ENCODE measurements around the gene CDHR5. TPM values are rescaled to one million over a fixed set of nuclear protein-coding genes. Genes with fewer than 3 reads are reported as not detected.

Gene CDHR5
- total and polyA plus RNA-seq, 9 of the 15 experiments (the other 6 are each of a cell fraction or from before 2014, with no cell fraction given): 0.16 TPM; not detected in 8

- H3K79me2 ChIP-seq (ENCODE audit: control insufficient read depth, insufficient read depth, low read length): peaks cover 2% of the 10 kb centered on the region; the same call in 1 of the 3 replicates
- H3K9me3 ChIP-seq (replicated peaks; ENCODE audit: control insufficient read depth, insufficient read depth, low read depth, low read length): peaks cover 2% of the 10 kb centered on the region; the same call in 1 of the 2 replicates
- H3K36me3 ChIP-seq (ENCODE audit: control insufficient read depth, insufficient read depth, low read length): peaks cover 49% of the 10 kb centered on the region; the same call in 2 of the 3 replicates
- WGBS (ENCODE audit: insufficient coverage, low coverage, missing lambda C conversion rate): 96% methylated on average over 21 of the region's 28 CpGs
- H3K4me3 ChIP-seq: no peak overlapping the region
- no peak overlapping the region for H3K4me2 ChIP-seq (ENCODE audit: insufficient read depth, low read length)
- peaks cover 0 to 27% of the 10 kb centered on the region in 2 experiments; a peak in 2 of 5 replicates for H3K4me1 ChIP-seq (replicated peaks in 1 of 2; ENCODE audit: control insufficient read depth in 2 of 2, insufficient read depth in 2 of 2, low read length in 2 of 2)
- in situ Hi-C loops (cut with MboI) (no loop called here), intact Hi-C loops (cut with micrococcal nuclease) (no loop called here)
- no peak for DNase-seq (ENCODE audit: extremely low read depth in 1 of 4, low spot score in 3 of 4)
- no peak overlapping the region for H3K27ac ChIP-seq (ENCODE audit: extremely low read depth, low read depth, low read length)
- H3K9me1 ChIP-seq (ENCODE audit: control insufficient read depth, insufficient read depth, low read length): no peaks in the 10 kb centered on the region
- FAIRE-seq: no peak
- no peak overlapping the region for H2AFZ ChIP-seq (ENCODE audit: low read depth, low read length)
- H4K20me1 ChIP-seq (replicated peaks; ENCODE audit: control insufficient read depth, insufficient read depth, low read length): no peaks in the 10 kb centered on the region
- H3K27me3 ChIP-seq (ENCODE audit: control insufficient read depth in 2 of 2, insufficient read depth in 2 of 2, low read length in 2 of 2): no peaks in the 10 kb centered on the region
- ChIA-PET POLR2A (interaction anchor here (0.6 kb wide), 1 partner anchor 63 kb away, joined by 3 read pairs; the partner anchor contains the start of gene PHRF1), CTCF (ENCODE audit: low intra/inter-chr PET ratio) (no interaction called here)
- no TSS peak for BruUV-seq (replicated peaks)
- H3K9ac ChIP-seq (ENCODE audit: insufficient read depth in 1 of 2, low read depth in 2 of 2, low read length in 2 of 2): no peak overlapping the region
- no peak for ATAC-seq
- no peak for TF ChIP-seq SAP30 (IDR thresholded peaks at IDR 0.05; ENCODE audit: borderline replicate concordance, insufficient read depth, low read depth, low read length, poor library complexity, severe bottlenecking)
- TF ChIP-seq LCOR (CRISPR knock-in tag; IDR thresholded peaks at IDR 0.05): no peak
- no peak for TF ChIP-seq CHD7 (IDR thresholded peaks at IDR 0.05; ENCODE audit: low read depth, low read length)
- TF ChIP-seq CTBP1 (IDR thresholded peaks at IDR 0.05; ENCODE audit: borderline replicate concordance): no peak
- no peak for TF ChIP-seq E2F5 (CRISPR knock-in tag; IDR thresholded peaks at IDR 0.05)
- no peak for TF ChIP-seq FIP1L1 (IDR thresholded peaks at IDR 0.05; ENCODE audit: low read depth, low read length, poor library complexity, severe bottlenecking)
- no peak for TF ChIP-seq TAF1 (IDR thresholded peaks at IDR 0.05; ENCODE audit: control insufficient read depth, extremely low read depth, insufficient read depth, low read length, severe bottlenecking)
- TF ChIP-seq MED1 (CRISPR knock-in tag; IDR thresholded peaks at IDR 0.05; ENCODE audit: borderline replicate concordance): no peak
- no peak for TF ChIP-seq MAFF (IDR thresholded peaks at IDR 0.05; ENCODE audit: low read length)
Observed at GRCh38 chr11:638631-639331, 14.0 kb upstream of the CDHR5 start.
